Measurements from ENCODE around the gene INPP5A. TPM values are rescaled to one million over a fixed set of nuclear protein-coding genes. Genes with fewer than 3 reads are reported as not detected.

The INPP5A gene
- total and polyA plus RNA-seq, 9 of the 15 experiments (the other 6 are each of a cell fraction or from before 2014, with no cell fraction given), result 0.66 to 11.6 (median 7.7) TPM

DNA sequence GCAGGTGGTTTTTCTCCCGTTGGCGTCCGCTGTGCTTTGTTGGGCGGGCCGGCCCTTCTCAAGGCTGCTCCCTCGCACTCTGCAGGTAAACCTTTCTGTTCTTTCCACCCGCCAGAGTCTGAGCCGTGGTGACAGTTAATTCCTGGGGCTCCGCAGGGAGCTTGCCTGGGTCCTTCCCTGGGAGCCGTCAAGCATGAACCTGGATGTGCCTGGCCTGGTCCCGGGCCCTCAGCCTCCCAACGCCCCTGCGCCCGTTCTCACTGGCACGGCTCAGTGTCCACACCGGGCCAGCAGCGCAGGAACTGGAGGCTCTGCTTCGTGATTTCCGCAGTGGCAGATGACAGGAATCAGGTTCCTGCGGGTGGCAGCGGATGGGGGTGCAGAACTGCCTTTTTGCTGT is 259.3 kb downstream of the INPP5A start:
- Histone ChIP-seq H3K4me2 (ENCODE audit: insufficient read depth, low read length) (no peak overlapping the region), H3K36me3 (ENCODE audit: control insufficient read depth, insufficient read depth, low read length) (no peaks in the 10 kb centered on the region), H3K4me3 (no peak overlapping the region), H3K9ac (ENCODE audit: insufficient read depth in 1 of 2, low read depth in 2 of 2, low read length in 2 of 2) (no peak overlapping the region), H3K79me2 (ENCODE audit: control insufficient read depth, insufficient read depth, low read length) (no peaks in the 10 kb centered on the region), H4K20me1 (replicated peaks; ENCODE audit: control insufficient read depth, insufficient read depth, low read length) (no peaks in the 10 kb centered on the region), H3K27me3 (ENCODE audit: control insufficient read depth in 2 of 2, insufficient read depth in 2 of 2, low read length in 2 of 2) (peaks cover 2 to 31% of the 10 kb centered on the region in 2 experiments; a peak in 3 of 5 replicates), H2AFZ (ENCODE audit: low read depth, low read length) (no peak overlapping the region), H3K4me1 (replicated peaks in 1 of 2; ENCODE audit: control insufficient read depth in 2 of 2, insufficient read depth in 2 of 2, low read length in 2 of 2) (peaks cover 0 to 14% of the 10 kb centered on the region in 2 experiments; a peak in 1 of 5 replicates), H3K9me1 (ENCODE audit: control insufficient read depth, insufficient read depth, low read length) (no peaks in the 10 kb centered on the region), H3K27ac (ENCODE audit: extremely low read depth, low read depth, low read length) (no peak overlapping the region), H3K9me3 (replicated peaks; ENCODE audit: control insufficient read depth, insufficient read depth, low read depth, low read length) (no peaks in the 10 kb centered on the region)
- ChIA-PET POLR2A (no interaction called here), CTCF (ENCODE audit: low intra/inter-chr PET ratio) (no interaction called here)
- TF ChIP-seq ZNF699 (CRISPR knock-in tag; IDR thresholded peaks at IDR 0.05; ENCODE audit: insufficient replicate concordance) (no peak), ZNF583 (CRISPR knock-in tag; IDR thresholded peaks at IDR 0.05) (no peak), LARP7 (IDR thresholded peaks at IDR 0.05) (no peak), ZNF75A (CRISPR knock-in tag; IDR thresholded peaks at IDR 0.05) (no peak), PCBP2 (IDR thresholded peaks at IDR 0.05; ENCODE audit: low read depth, low read length, poor library complexity, severe bottlenecking) (no peak), TAF15 (IDR thresholded peaks at IDR 0.05; ENCODE audit: low read depth, low read length) (no peak), FOSL1 (tag; conservative IDR thresholded peaks at IDR 0.05) (no peak), EWSR1 (IDR thresholded peaks at IDR 0.05; ENCODE audit: borderline replicate concordance, low read depth, partially characterized antibody) (no peak), CTBP1 (IDR thresholded peaks at IDR 0.05; ENCODE audit: borderline replicate concordance) (no peak), CREB1 (IDR thresholded peaks at IDR 0.05) (no peak), CREB1 (CRISPR knock-in tag; IDR thresholded peaks at IDR 0.05) (no peak)
- TF ChIP-seq, protein P1, sequence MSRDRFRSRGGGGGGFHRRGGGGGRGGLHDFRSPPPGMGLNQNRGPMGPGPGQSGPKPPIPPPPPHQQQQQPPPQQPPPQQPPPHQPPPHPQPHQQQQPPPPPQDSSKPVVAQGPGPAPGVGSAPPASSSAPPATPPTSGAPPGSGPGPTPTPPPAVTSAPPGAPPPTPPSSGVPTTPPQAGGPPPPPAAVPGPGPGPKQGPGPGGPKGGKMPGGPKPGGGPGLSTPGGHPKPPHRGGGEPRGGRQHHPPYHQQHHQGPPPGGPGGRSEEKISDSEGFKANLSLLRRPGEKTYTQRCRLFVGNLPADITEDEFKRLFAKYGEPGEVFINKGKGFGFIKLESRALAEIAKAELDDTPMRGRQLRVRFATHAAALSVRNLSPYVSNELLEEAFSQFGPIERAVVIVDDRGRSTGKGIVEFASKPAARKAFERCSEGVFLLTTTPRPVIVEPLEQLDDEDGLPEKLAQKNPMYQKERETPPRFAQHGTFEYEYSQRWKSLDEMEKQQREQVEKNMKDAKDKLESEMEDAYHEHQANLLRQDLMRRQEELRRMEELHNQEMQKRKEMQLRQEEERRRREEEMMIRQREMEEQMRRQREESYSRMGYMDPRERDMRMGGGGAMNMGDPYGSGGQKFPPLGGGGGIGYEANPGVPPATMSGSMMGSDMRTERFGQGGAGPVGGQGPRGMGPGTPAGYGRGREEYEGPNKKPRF (IDR thresholded peaks at IDR 0.05; ENCODE audit: low read depth, low read length), result no peak
- TF ChIP-seq, protein P2, sequence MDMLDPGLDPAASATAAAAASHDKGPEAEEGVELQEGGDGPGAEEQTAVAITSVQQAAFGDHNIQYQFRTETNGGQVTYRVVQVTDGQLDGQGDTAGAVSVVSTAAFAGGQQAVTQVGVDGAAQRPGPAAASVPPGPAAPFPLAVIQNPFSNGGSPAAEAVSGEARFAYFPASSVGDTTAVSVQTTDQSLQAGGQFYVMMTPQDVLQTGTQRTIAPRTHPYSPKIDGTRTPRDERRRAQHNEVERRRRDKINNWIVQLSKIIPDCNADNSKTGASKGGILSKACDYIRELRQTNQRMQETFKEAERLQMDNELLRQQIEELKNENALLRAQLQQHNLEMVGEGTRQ (CRISPR knock-in tag; IDR thresholded peaks at IDR 0.05), result no peak
- TF ChIP-seq, protein P3, sequence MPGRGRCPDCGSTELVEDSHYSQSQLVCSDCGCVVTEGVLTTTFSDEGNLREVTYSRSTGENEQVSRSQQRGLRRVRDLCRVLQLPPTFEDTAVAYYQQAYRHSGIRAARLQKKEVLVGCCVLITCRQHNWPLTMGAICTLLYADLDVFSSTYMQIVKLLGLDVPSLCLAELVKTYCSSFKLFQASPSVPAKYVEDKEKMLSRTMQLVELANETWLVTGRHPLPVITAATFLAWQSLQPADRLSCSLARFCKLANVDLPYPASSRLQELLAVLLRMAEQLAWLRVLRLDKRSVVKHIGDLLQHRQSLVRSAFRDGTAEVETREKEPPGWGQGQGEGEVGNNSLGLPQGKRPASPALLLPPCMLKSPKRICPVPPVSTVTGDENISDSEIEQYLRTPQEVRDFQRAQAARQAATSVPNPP (IDR thresholded peaks at IDR 0.05; ENCODE audit: borderline replicate concordance, insufficient read depth, insufficient read length), result no peak
- TF ChIP-seq, protein P4, sequence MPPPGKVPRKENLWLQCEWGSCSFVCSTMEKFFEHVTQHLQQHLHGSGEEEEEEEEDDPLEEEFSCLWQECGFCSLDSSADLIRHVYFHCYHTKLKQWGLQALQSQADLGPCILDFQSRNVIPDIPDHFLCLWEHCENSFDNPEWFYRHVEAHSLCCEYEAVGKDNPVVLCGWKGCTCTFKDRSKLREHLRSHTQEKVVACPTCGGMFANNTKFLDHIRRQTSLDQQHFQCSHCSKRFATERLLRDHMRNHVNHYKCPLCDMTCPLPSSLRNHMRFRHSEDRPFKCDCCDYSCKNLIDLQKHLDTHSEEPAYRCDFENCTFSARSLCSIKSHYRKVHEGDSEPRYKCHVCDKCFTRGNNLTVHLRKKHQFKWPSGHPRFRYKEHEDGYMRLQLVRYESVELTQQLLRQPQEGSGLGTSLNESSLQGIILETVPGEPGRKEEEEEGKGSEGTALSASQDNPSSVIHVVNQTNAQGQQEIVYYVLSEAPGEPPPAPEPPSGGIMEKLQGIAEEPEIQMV (tag; conservative IDR thresholded peaks at IDR 0.05; ENCODE audit: low read depth), result no peak
- no peak for DNase-seq (ENCODE audit: extremely low read depth in 1 of 4, low spot score in 3 of 4)
- intact Hi-C loops (cut with micrococcal nuclease), result loop anchor here (10.0 kb wide), 1 partner anchor 142 kb away; no protein-coding TSS in a partner anchor
- no peak for FAIRE-seq
- in situ Hi-C loops (cut with MboI), result no loop called here
- 6% methylated on average over 18 of the region's 21 CpGs for WGBS (ENCODE audit: insufficient coverage, low coverage, missing lambda C conversion rate)
- no peak for ATAC-seq
- no TSS peak for BruUV-seq (replicated peaks)

All from K562 (cell line).